Fibroblast of gingiva (primary cell): Measurements from ENCODE around the gene ZNF546.
"Not testable (repeated sequence)": the region's sequence is repeated elsewhere in the genome, so short reads cannot be mapped to it uniquely, and the experiment has no call there.

Experiments
- DNase-seq: peaks from one replicate; pipeline ENCODE4 v3.0.0-alpha.2; 2011; ENCODE audit warnings: low read depth

ZNF546 gene

DNA sequence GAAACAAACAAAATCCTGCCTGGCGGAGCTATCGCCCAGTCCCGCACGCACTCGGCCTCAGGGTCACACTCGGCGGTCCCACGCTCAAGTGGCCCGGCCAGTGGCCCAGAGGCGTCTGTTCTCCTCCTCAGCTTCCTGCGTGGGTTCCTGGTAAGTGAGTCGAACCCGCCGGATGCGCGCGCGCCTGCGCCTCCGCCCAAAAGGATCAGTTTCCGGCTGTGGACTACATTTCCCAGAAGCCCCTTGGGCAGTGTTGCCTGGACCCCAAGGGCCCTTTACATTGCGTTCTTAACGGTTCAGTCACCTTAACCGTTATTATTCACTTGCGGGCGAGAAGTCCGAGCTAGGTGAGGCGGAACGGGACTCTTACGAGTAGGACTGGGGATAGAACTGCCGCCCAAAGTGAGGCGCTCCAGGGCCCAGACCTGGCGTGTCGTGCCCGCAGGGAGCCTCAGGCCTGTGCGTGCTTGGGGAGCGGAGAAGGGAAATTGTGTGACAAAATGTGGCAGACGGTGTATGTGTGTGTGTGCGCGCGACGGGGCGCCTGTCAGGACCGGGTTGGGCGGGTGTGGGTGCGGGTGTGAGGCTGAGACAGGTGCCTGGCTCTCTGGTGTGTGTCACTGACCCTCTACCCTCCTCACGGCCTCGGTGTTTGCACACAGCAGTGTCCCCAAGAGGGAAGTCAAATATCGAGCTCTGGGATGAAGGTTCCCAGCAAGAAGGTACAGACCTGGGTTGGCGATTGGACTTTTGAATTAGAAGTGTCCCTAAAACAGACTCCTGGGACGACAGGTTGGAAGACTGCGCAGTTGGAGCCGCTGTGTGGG lies at the start of gene ZNF546:
ZNF546 (plus strand) TSS at position 250 of the 827 bp plus-strand sequence. CDS start 1,267 bp downstream, outside the sequence.
- DNase-seq: peak; percentile 90

- no peak for DNase-seq
Observed at GRCh38 chr19:39949026-39949747, 47.7 kb upstream of the ZNF546 start.

DNA sequence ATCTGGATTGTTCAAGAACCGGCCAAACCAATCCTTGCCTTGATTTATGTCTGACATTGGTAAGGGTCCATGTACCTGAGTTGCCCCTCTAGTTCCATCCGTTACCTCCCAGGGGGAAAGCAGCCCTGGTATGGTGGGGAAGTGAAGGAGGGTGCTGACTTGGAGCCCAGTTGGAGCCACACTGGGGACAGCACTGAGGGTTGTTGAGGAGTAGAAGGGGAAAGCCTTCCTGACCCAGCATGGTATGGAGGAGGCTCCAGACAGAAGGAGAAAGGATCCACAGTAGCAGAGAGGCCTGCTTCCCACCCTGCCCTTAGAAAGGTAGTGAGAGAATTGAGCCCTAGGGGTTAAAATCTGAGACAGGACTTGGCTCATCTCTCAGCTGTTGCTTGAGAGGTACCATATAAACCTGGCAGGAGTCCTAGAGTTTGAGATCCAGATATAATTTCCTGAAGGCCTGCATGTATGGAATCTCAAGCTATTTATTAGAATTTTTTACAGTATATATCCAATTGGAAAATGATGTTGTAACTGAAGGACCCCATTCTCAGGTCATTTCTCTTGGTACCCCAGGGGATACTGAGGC lies 45.7 kb upstream of the ZNF546 start:
- DNase-seq: no peak

DNA sequence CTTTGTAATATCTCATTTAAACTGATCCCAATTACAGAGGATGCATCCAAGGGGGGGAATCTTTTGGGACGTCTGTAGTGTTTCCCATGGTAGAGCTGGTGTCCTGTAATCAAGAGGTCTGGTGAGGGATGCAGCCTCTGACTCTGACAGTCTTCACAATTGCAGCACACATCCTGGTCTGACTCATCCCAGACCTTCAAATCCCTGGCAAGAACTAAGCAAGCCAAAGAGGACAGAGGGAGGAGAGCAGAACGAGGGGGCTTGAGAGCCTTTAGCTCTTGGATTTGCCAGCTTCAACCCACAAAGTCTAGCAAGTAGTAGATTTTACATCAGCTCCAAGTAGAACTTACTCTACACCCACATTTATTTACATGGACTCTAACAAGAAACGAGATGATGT lies 45.2 kb upstream of the ZNF546 start:
- peak; percentile 43 for DNase-seq

DNA sequence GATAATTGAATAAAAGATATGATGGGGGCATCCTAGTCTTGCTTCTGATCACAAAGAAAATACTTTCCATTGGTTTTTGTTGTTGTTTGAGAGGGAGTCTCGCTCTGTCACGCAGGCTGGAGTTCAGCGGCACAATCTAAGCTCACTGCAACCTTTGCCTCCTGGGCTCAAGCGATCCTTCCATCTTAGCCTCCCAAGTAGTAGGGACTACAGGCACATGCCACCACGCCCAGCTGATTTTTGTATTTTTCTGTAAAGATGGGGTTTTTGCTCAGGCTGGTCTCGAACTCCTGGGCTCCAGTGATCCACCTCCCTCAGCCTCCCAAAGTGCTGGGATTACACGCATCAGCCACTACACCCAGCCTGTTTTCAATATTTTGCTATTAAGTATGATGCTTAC lies 42.9 kb upstream of the ZNF546 start:
- no peak for DNase-seq

- DNase-seq: not testable (repeated sequence)
Observed at GRCh38 chr19:39957886-39958285, 39.0 kb upstream of the ZNF546 start.

GRCh38 chr19:39958942-39959341 lies 37.9 kb upstream of the ZNF546 start:
- DNase-seq: not testable (repeated sequence)

GRCh38 chr19:39959407-39959806 lies 37.5 kb upstream of the ZNF546 start:
- not testable (repeated sequence) for DNase-seq

GRCh38 chr19:39963898-39964297 lies 33.0 kb upstream of the ZNF546 start:
- no peak for DNase-seq

DNA sequence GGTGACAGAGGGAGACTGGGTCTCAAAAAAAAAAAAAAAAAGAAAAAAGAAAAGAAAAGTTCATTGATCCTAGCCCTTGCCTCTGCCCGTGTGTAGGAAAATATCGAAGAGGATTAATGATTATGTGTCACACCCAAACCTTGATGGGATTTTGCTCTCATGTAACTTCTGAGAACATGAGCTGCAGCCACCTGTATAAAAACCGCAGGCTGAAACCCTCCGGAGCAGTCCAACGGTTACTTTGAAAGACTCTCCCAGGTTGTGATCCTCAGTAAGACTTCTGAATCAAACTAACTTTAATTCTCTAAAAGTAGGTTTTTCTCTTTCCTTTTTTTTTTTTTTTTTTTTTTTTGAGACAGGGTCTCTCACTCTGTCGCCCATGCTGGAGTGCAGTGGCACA lies 30.2 kb upstream of the ZNF546 start:
- no peak for DNase-seq

DNA sequence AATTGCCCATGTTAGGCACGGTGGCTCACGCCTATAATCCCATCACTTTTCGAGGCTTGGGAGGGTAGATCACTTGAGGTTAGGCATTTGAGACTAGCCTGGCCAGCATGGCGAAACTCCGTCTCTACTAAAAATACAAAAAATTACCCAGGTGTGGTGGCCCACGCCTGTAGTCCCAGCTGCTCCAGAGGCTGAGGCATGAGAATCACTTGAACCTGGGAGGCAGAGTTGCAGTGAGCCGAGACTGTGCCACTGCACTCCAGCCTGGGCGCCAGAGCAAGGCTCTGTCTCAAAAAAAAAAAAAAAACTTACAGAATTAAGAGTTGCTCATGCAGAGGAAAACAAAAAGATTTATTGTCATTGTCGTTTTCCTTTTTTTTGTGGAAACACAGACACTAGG lies 29.3 kb upstream of the ZNF546 start:
- DNase-seq: no peak

DNA sequence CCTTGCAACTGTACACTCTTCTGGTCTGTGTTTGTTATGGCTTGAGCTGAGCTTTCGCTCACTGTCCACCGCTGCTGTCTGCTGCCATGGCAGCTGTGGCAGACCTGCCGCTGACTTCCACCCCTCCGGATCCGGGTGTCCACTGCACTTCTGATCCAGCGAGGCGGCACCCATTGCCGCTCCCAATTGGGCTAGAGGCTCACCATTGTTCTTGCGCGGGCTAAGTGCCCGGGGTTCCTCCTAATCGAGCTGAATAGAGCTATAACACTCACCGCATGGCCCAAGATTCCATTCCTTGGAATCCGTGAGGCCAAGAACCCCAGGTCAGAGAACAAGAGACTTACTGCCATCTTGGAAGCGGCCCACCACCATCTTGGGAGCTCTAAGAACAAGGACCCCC lies 28.1 kb upstream of the ZNF546 start:
- no peak for DNase-seq

DNA sequence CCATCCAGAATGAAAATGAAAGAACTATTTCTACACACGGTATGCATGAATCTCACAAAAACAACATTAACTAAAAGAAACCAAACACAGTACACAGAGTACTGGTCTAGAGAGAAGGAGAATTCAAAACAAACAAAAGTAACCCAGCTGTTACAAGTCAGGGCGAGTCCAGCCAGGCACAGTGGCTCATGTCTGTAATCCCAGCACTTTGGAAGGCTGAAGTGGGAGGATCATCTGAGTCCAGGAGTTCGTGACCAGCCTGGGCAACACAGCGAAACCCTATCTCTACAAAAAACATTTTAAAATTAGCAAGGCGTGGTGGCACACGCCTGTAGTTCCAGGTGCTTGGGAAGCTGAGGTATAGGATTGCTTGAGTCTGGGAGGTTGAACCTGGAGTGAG lies 27.6 kb upstream of the ZNF546 start:
- DNase-seq: peak; percentile 28

DNA sequence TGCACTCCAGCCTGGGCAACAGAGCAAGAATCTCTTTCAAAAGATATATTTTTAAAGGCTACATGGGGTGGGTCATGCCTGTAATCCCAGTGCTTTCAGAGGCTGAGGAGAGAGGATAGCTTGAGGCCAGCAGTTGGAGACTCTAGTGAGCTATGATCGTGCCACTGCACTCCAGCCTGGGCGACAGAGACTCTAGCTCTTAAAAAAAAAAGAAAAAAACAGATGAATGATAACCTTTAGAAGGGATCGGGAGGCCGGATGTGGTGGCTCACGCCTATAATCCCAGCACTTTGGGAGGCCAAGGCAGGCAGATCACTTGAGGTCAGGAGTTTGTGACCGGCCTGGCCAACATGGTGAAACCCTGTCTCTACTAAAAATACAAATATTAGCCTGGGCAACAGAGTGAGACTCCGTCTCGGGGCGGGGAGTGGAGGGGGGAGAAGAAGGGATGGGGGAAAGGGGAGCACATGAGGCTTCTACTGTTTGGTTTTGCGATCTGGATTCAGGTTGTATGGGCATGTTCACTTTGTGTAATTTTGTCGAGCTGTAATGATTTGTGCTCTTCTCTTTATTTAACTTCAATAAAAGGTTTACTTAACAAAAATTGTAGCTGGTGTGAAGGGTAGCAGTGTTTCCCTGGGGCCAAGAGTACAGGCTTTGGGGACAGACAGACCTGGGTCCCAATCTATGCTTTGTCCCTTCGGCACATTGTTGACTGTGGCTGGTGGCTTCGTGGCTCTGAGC lies 27.0 kb upstream of the ZNF546 start:
- DNase-seq: no peak

GRCh38 chr19:39970425-39970674 lies 26.5 kb upstream of the ZNF546 start:
- DNase-seq: peak; percentile 31

- peak; percentile 99 for DNase-seq
Observed at GRCh38 chr19:39970675-39971379, 26.0 kb upstream of the ZNF546 start, which contains the start of gene PSMC4. TSS of gene PSMC4 (plus strand) at chr19:39971165. CDS start at chr19:39971203, 38 bp downstream.

DNA sequence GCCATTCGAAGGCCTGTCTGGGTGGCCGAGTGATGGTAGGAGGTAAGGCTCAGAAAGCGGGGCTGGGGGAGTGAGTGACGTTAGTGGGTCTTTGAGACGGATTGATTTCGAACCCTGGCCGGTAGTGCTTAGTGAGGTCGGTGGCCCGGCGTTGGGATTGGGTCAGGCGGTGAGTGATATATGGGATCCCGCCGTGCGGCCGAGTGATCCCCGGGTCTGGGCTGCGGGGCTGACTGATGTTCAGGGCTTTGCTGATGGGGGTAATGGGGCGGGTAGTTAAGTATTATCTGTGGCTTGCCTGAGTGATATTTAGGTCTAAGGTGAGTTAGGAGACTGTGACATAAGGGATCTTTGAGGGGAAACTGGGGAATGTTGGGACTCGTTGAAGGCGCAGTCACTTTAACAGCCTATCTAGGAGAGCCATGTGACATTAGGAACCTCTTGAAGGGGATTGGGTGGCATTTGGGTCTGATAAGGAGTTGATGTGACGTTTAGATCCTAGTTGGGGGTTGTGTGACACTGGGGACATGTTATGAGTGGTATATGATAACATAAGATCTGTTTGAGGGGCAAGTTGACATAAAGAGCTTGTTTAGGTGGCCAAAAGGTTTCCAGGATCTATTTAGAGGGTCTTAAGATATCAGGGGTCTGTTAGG lies 25.4 kb upstream of the ZNF546 start:
- no peak for DNase-seq

DNA sequence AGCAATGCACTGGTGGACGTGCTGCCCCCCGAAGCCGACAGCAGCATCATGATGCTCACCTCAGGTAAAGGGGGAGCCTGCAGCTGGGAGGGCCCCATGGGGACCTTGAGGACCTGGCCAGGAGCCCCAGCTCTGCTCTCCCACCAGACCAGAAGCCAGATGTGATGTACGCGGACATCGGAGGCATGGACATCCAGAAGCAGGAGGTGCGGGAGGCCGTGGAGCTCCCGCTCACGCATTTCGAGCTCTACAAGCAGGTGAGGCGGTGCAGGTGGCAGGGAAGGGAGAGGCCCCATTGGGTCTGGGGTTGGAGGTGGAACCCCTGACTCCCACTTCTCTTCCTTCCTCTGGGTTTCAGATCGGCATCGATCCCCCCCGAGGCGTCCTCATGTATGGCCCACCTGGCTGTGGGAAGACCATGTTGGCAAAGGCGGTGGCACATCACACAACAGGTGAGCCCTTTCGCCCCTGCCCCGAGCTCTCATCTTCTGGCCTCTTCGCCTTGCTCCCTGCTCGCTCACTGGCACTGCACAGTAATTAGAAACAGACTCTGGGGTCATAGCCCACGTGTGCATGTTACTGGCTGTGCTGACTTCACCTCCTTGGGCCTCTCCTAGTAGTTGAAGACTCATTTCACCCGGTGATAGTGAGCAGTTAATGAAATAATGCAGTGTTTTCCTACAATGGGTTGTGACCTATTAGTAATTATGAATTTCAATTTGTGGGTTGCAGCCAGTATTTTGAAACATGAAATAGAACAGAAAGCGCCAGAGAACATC lies 22.3 kb upstream of the ZNF546 start:
- DNase-seq: no peak

DNA sequence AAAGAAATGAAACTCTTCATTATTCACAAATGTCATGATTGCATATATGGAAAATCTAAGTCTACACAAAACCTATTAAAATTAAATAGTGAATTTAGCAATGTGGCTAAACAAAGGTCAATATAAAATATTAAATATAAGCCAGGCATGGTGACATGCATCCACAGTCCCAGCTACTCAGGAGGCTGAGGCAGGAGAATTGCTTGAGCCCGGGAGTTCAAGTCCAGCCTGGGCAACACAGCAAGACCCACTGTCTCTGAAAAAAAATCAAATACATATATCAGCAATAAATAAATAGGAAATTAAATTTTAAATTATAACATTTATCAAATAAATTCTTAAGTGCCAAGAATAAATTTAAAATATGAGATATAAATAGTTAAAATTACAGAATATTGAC lies 14.0 kb upstream of the ZNF546 start:
- no peak for DNase-seq

DNA sequence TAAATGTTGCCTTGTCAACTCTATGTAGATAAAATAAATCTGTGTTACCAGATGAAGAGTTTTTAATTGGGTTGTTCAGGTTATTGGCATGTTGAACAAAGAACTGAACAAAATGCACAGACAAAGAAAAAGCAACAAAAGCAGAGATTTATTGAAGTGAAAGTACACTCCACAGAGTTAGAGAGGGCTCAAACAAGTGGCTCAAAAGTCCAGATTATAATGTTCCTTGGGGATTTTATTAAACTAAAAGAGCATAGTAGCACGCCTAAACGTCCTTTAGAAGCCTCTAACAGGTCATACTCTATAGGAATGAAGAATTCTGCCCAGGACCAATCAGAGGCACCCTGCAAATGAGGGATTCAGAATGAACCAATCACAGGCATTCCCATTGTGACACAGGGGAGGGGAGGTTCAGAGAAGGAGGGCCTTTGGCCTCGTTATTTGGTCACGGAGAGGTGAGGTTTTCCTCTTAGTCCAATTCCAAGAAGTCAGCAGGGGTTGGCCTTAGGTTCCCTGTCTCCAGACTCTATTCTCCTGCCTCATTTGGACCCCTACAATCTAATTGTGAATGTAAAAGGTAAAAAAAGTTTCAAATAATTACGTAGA lies 13.1 kb upstream of the ZNF546 start:
- DNase-seq: no peak
